Glutamatergic neuron (in vitro differentiated cells): ENCODE measurements around the gene CTBP1. TPM values are rescaled to one million over a fixed set of nuclear protein-coding genes. Genes with fewer than 3 reads are reported as not detected.

Experiments
- DNase-seq: peaks from one replicate; pipeline ENCODE4 v3.0.0; 2022
- H3K27ac Mint-ChIP-seq: one replicate; pipeline ENCODE4 v1.8.0; 2020; ENCODE audit warnings: mild to moderate bottlenecking, mixed read lengths, inconsistent platforms; ENCODE audit not compliant: unreplicated experiment
- H3K27me3 Mint-ChIP-seq: one replicate; pipeline ENCODE4 v1.8.0; 2020; ENCODE audit warnings: mild to moderate bottlenecking, moderate library complexity, mixed read lengths, inconsistent platforms; ENCODE audit not compliant: unreplicated experiment
- H3K36me3 Mint-ChIP-seq: one replicate; pipeline ENCODE4 v1.8.0; 2020; ENCODE audit warnings: mild to moderate bottlenecking, mixed read lengths, inconsistent platforms; ENCODE audit not compliant: unreplicated experiment
- H3K4me1 Mint-ChIP-seq: one replicate; pipeline ENCODE4 v1.8.0; 2020; ENCODE audit warnings: mild to moderate bottlenecking, low read depth, mixed read lengths, inconsistent platforms; ENCODE audit not compliant: unreplicated experiment
- H3K4me3 Mint-ChIP-seq: one replicate; pipeline ENCODE4 v1.8.0; 2020; ENCODE audit warnings: mild to moderate bottlenecking, mixed read lengths, inconsistent platforms; ENCODE audit not compliant: unreplicated experiment
- H3K9me3 Mint-ChIP-seq: one replicate; pipeline ENCODE4 v1.8.0; 2020; ENCODE audit warnings: mild to moderate bottlenecking, moderate library complexity, mixed read lengths, inconsistent platforms; ENCODE audit not compliant: unreplicated experiment
- CTCF ChIP-seq: fragments of 200-600 bp; sonication (generic); IDR thresholded peaks from one replicate; pipeline ENCODE4 v1.5.0; 2021; ENCODE audit not compliant: partially characterized antibody, unreplicated experiment
- total RNA-seq: library from RNA; stranded (reverse); fragmentation: NEBNext Ultra II Directional; extraction: Animal tissue kit (Norgen Biotek cat#: 25700); gene quantifications from one replicate; pipeline ENCODE4 v1.2.1, GENCODE V29; 2021; ENCODE audit not compliant: unreplicated experiment

The CTBP1 gene
- total RNA-seq, 1 donor from 2014 or later, result 302 TPM

DNA sequence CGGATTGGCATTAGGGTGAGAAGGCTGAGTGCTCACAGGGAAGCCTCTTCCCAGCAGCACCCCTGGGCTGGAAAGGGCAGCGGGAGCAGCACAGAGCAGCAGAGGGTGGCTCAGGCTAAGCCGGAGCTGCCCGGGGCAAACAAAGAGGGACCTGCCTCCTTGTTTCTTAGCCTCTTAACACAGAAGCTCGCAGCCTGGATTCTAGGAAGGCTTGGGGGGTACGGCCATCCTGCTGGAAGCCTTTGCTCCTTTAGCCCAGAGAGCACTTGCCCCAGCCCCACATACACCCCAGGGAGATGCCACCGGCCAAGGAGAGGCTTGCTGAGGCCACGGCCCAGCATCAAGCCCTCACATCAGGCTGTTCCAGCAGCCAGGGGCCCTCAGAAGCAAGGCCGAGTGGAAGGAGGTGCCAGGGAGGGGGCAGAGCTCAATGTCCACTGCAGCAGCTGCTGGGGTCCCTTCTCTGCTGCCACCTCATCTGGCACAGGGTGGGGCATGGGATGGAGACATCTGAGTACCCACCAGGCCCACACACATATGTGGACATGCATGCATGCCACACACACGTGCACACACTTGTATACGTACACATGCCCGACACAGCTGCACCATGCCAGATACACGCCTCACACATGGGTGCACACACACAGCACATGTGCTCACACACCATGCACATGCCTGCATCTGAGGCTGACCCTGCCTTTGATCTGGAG, 56.3 kb downstream of the CTBP1 start:
- Mint-ChIP-seq H3K4me3 (no peak overlapping the region), H3K4me1 (peaks cover 9% of the 10 kb centered on the region), H3K27me3 (no peaks in the 10 kb centered on the region), H3K9me3 (peaks cover 4% of the 10 kb centered on the region), H3K36me3 (no peaks in the 10 kb centered on the region), H3K27ac (no peak overlapping the region)
- no peak for TF ChIP-seq CTCF
- peak; percentile 18 for DNase-seq

GRCh38 chr4:1192091-1192492, 56.8 kb downstream of the CTBP1 start:
- DNase-seq, result no peak
- Mint-ChIP-seq H3K27ac (no peak overlapping the region), H3K4me1 (peaks cover 8% of the 10 kb centered on the region)

DNA sequence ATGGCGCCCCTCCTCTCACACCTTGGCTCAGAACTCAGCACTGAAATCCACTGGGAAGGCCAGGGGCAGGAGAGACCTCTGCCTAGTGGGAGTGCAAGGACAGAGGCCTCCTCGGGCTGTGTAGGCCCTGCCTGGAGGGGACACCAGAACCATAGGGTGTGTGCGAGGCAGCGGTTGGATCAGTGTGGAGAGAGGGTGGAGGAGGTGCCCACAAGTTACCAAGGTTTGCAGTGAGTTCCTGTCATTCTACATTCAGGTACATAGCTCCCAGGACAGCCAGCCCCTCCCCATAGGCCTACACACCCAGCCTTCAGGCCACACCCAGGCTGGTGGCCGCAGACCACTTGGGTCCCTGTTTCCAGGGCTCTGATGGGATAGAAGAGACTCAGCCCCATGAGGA, 57.3 kb downstream of the CTBP1 start:
- peaks cover 6% of the 10 kb centered on the region for H3K4me1 Mint-ChIP-seq
- no peak overlapping the region for H3K4me3 Mint-ChIP-seq
- no peaks in the 10 kb centered on the region for H3K27me3 Mint-ChIP-seq
- peaks cover 1% of the 10 kb centered on the region for H3K9me3 Mint-ChIP-seq
- no peaks in the 10 kb centered on the region for H3K36me3 Mint-ChIP-seq
- H3K27ac Mint-ChIP-seq, result no peak overlapping the region
- no peak for TF ChIP-seq CTCF
- DNase-seq, result no peak

More at GRCh38 chr4:1192091-1192492, 56.8 kb downstream of the CTBP1 start:
- Mint-ChIP-seq H3K4me3 (no peak overlapping the region), H3K36me3 (no peaks in the 10 kb centered on the region), H3K27me3 (no peaks in the 10 kb centered on the region), H3K9me3 (peaks cover 2% of the 10 kb centered on the region)
- no peak for TF ChIP-seq CTCF

DNA sequence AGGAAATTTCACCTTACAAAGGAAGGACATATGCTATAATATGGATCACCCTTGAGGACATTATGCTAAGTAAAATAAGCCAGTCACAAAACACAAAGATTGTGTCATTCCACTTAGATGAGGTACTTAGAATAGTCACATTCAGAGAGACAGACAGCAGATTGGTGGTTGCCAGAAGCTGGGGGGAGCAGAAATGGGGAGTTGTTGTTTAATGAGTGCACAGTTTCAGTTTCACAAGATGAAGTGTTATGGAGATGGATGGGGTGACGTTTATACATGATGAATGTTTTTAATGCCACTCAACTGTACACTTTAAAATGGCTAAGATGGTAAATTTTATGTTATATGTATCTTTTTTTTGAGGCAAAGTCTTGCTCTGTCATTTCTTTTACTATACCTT, 61.7 kb downstream of the CTBP1 start:
- Mint-ChIP-seq H3K27ac (no peak overlapping the region), H3K9me3 (peaks cover 5% of the 10 kb centered on the region), H3K36me3 (peaks cover 4% of the 10 kb centered on the region), H3K27me3 (no peaks in the 10 kb centered on the region), H3K4me3 (no peak overlapping the region), H3K4me1 (peaks cover 3% of the 10 kb centered on the region)
- no peak for TF ChIP-seq CTCF
- DNase-seq, result no peak

DNA sequence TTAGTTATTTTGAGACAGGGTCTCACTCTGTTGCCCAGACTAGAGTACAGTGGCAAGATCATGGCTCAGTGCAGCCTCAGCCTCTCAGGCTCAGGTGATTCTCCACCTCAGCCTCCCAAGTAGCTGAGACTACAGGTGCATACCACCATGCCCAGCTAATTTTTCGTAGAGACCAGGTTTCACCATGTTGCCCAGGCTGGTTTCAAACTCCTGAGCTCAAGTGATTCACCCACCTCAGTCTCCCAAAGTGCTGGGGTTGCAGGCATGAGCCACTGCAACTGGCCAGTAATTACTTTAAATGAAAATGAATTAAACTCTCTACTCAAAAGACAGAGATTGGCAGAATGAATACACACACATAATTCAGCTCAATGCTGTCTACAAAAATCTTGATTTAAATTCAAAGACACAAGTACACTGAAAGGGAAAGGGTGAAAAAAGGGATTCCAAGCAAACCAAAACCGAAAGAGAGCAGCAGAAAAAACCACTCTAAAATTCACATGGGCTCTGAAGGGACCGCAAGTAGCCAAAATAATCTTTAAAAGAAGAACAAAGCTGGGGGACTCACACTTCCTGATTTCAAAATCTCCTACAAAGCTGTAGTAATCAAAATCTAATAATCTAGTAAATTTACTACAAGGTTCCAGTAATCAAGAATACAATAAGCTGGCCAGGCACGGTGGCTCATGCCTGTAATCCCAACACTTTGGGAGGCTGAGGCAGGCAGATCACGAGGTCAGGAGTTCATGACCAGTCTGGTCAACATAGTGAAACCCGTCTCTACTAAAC, 64.8 kb downstream of the CTBP1 start:
- H3K27me3 Mint-ChIP-seq, result peaks cover 2% of the 10 kb centered on the region
- no peak for TF ChIP-seq CTCF
- H3K9me3 Mint-ChIP-seq, result peaks cover 17% of the 10 kb centered on the region
- H3K4me3 Mint-ChIP-seq, result no peak overlapping the region
- H3K4me1 Mint-ChIP-seq, result peaks cover 5% of the 10 kb centered on the region
- peaks cover 24% of the 10 kb centered on the region for H3K36me3 Mint-ChIP-seq
- H3K27ac Mint-ChIP-seq, result no peak overlapping the region
- DNase-seq, result no peak
